Mesendoderm (in vitro differentiated cells): ENCODE data around the gene USP48.

ENCODE experiments used
- DNase-seq: peaks from one replicate; pipeline ENCODE4 v3.0.0; 2013
- H2AK5ac ChIP-seq: 2 replicates; pipeline ENCODE4 v1.6.1; 2013; ENCODE audit warnings: low read length, inconsistent platforms
- H2BK120ac ChIP-seq: 2 replicates; pipeline ENCODE4 v1.6.1; 2013; ENCODE audit warnings: low read depth, mild to moderate bottlenecking, low read length, moderate library complexity, mixed read lengths
- H2BK15ac ChIP-seq: replicated peaks from 2 replicates; pipeline ENCODE4 v1.6.1; 2013; ENCODE audit warnings: low read depth, mild to moderate bottlenecking, moderate library complexity
- H2BK5ac ChIP-seq: 2 replicates; pipeline ENCODE4 v1.6.1; 2013; ENCODE audit warnings: low read length, inconsistent platforms
- H3K18ac ChIP-seq: 2 replicates; pipeline ENCODE4 v1.6.1; 2013; ENCODE audit warnings: mild to moderate bottlenecking, low read length, mixed read lengths
- H3K23ac ChIP-seq: one replicate; pipeline ENCODE4 v1.6.1; 2013; ENCODE audit warnings: low read length
- H3K27ac ChIP-seq: 2 replicates; pipeline ENCODE4 v1.5.1; 2013; ENCODE audit warnings: low read depth, mild to moderate bottlenecking, inconsistent platforms, low read length, moderate library complexity
- H3K27me3 ChIP-seq: 2 replicates; pipeline ENCODE4 v1.6.1; 2013; ENCODE audit warnings: low read length, control low read depth, mild to moderate bottlenecking, inconsistent platforms; ENCODE audit not compliant: insufficient read depth, poor library complexity
- H3K36me3 ChIP-seq: 2 replicates; pipeline ENCODE4 v1.6.1; 2013; ENCODE audit warnings: low read length, inconsistent platforms; ENCODE audit not compliant: control insufficient read depth, insufficient read depth
- H3K4ac ChIP-seq: one replicate; pipeline ENCODE4 v1.6.1; 2013; ENCODE audit warnings: low read depth, mild to moderate bottlenecking, low read length, moderate library complexity
- H3K4me1 ChIP-seq: 2 replicates; pipeline ENCODE4 v1.6.1; 2013; ENCODE audit warnings: low read depth, low read length, inconsistent platforms; ENCODE audit not compliant: control insufficient read depth
- H3K4me2 ChIP-seq: 2 replicates; pipeline ENCODE4 v1.6.1; 2013; ENCODE audit warnings: low read length
- H3K4me3 ChIP-seq: 2 replicates; pipeline ENCODE4 v1.5.1; 2013; ENCODE audit warnings: mild to moderate bottlenecking, low read length
- H3K56ac ChIP-seq: one replicate; pipeline ENCODE4 v1.6.1; 2013; ENCODE audit warnings: low read length
- H3K79me1 ChIP-seq: 2 replicates; pipeline ENCODE4 v1.6.1; 2013; ENCODE audit warnings: low read length, inconsistent platforms
- H3K79me2 ChIP-seq: 2 replicates; pipeline ENCODE4 v1.6.1; 2013; ENCODE audit warnings: mild to moderate bottlenecking, low read length; ENCODE audit not compliant: control insufficient read depth, insufficient read depth
- H3K9ac ChIP-seq: 2 replicates; pipeline ENCODE4 v1.6.1; 2013; ENCODE audit warnings: low read length, inconsistent platforms
- H4K5ac ChIP-seq: one replicate; pipeline ENCODE4 v1.6.1; 2013; ENCODE audit warnings: low read length
- H4K8ac ChIP-seq: one replicate; pipeline ENCODE4 v1.6.1; 2013; ENCODE audit warnings: low read depth, mild to moderate bottlenecking, control low read depth, low read length, moderate library complexity
- WGBS: extraction: QIAGEN DNeasy Blood & Tissue Kit; methylation state at CpG from one replicate; pipeline ENCODE4 v1.1.7; 2013; ENCODE audit warnings: low lambda C conversion rate, missing lambda C conversion rate; ENCODE audit not compliant: insufficient coverage; ENCODE audit errors: extremely low coverage; 5-methylcytosine and 5-hydroxymethylcytosine counted together

Gene USP48

DNA sequence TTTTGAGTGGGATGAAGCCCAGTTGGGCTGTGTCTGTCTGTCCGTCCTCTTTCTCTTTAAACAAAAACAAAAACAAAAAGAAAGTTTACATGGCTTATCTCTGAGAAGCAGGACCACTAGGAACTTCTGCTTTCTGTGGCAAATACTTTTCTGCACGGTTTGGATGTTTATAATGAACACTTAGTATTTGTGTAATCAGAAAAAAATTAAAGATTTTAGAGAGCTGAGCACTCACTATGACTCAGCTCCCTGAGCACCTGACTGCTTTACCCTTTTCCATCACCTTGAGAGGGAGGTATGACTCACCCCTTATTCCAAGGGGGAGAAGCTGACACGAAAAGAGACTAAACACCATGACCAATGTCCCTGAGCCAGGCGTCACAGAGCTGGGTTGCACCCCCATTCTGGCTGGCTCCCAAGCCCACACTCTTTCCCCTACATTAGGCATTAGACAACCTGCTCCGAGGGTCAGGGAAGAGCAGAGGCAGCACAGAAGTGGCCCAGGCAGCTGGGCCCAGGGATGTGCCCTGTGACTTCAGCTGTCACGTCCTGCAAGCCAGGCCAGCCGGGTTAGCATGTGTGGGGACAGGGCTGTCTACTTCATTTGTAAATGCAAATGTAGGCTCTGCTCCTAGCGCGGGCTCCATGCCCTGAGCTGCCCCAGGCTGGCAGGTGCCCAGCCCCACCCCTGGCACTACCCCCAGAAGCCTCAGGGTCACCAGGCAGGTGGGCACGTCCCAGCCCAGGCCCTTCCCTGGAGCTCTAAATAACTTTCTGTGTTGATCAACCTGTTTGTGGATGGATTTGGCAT, 144.2 kb downstream of the USP48 start:
- Histone ChIP-seq H3K4me1 (peaks cover 18% of the 10 kb centered on the region), H3K4ac (no peak overlapping the region), H4K8ac (no peak overlapping the region), H3K79me2 (no peaks in the 10 kb centered on the region), H3K9ac (no peak overlapping the region), H3K56ac (no peak overlapping the region), H3K27me3 (no peaks in the 10 kb centered on the region), H4K5ac (no peak overlapping the region), H3K36me3 (no peaks in the 10 kb centered on the region), H3K18ac (no peak overlapping the region), H3K79me1 (no peaks in the 10 kb centered on the region), H2BK120ac (no peak overlapping the region), H2BK5ac (peak overlapping the region; percentile 51), H2AK5ac (no peak overlapping the region), H3K27ac (peak overlapping the region; percentile 0), H2BK15ac (no peak overlapping the region), H3K4me3 (no peak overlapping the region), H3K4me2 (no peak overlapping the region), H3K23ac (no peak overlapping the region)
- WGBS, result no CpG with 5 or more reads among the region's 10 CpGs
- DNase-seq, result peak; percentile 86

DNA sequence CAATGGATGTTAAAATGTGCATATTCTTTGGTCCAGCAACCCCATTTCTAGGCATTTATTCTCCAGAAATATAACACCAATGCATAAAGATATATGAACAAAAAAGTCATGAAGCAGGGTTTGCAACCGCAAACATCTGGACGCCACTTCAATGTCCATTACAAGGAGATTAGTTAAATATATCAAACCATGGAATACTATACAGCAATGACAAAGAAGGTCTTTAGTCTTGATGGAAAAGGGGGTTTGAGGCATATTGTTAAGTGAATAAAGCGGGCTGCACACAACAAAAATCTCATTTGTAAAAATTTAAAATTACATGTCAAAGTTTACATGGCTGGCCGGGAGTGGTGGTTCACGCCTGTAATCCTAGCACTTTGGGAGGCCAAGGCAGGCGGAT, 145.4 kb downstream of the USP48 start:
- Histone ChIP-seq H3K79me2 (no peaks in the 10 kb centered on the region), H3K23ac (no peak overlapping the region), H4K5ac (no peak overlapping the region), H3K18ac (no peak overlapping the region), H3K36me3 (no peaks in the 10 kb centered on the region), H3K79me1 (no peaks in the 10 kb centered on the region), H2BK5ac (no peak overlapping the region), H2AK5ac (no peak overlapping the region), H3K56ac (no peak overlapping the region), H2BK120ac (no peak overlapping the region), H2BK15ac (no peak overlapping the region), H3K27ac (no peak overlapping the region), H3K9ac (no peak overlapping the region), H3K4ac (no peak overlapping the region), H3K4me2 (no peak overlapping the region), H3K4me1 (peaks cover 18% of the 10 kb centered on the region), H3K27me3 (no peaks in the 10 kb centered on the region), H3K4me3 (no peak overlapping the region), H4K8ac (no peak overlapping the region)
- DNase-seq, result no peak
- no CpG with 5 or more reads among the region's 6 CpGs for WGBS

GRCh38 chr1:21636029-21636428, 146.9 kb downstream of the USP48 start:
- no peak overlapping the region for H2BK5ac ChIP-seq
- H3K18ac ChIP-seq, result no peak overlapping the region
- no peak overlapping the region for H2BK120ac ChIP-seq
- H3K27ac ChIP-seq, result no peak overlapping the region
- no peaks in the 10 kb centered on the region for H3K36me3 ChIP-seq
- H3K23ac ChIP-seq, result no peak overlapping the region
- no peak overlapping the region for H3K9ac ChIP-seq
- H3K4me2 ChIP-seq, result no peak overlapping the region
- H3K27me3 ChIP-seq, result no peaks in the 10 kb centered on the region
- H2AK5ac ChIP-seq, result no peak overlapping the region
- no CpG with 5 or more reads among the region's 2 CpGs for WGBS
- H3K56ac ChIP-seq, result no peak overlapping the region
- no peaks in the 10 kb centered on the region for H3K79me1 ChIP-seq
- H3K4ac ChIP-seq, result no peak overlapping the region
- H4K5ac ChIP-seq, result no peak overlapping the region
- H4K8ac ChIP-seq, result no peak overlapping the region
- DNase-seq, result no peak
- peaks cover 21% of the 10 kb centered on the region for H3K4me1 ChIP-seq
- H3K4me3 ChIP-seq, result no peak overlapping the region
- no peaks in the 10 kb centered on the region for H3K79me2 ChIP-seq
- H2BK15ac ChIP-seq, result no peak overlapping the region

- H3K27me3 ChIP-seq, result no peaks in the 10 kb centered on the region
- no peaks in the 10 kb centered on the region for H3K36me3 ChIP-seq
- no peak overlapping the region for H4K5ac ChIP-seq
- H3K4me2 ChIP-seq, result no peak overlapping the region
- DNase-seq, result peak; percentile 52
- H3K4me3 ChIP-seq, result no peak overlapping the region
- H3K4me1 ChIP-seq, result peaks cover 16% of the 10 kb centered on the region
- no peak overlapping the region for H4K8ac ChIP-seq
- no peak overlapping the region for H2BK5ac ChIP-seq
- no peak overlapping the region for H3K18ac ChIP-seq
- H3K23ac ChIP-seq, result no peak overlapping the region
- no peak overlapping the region for H2BK15ac ChIP-seq
- H2AK5ac ChIP-seq, result no peak overlapping the region
- no peaks in the 10 kb centered on the region for H3K79me1 ChIP-seq
- H3K9ac ChIP-seq, result no peak overlapping the region
- H3K56ac ChIP-seq, result peak overlapping the region; percentile 67
- no peaks in the 10 kb centered on the region for H3K79me2 ChIP-seq
- no peak overlapping the region for H3K27ac ChIP-seq
- WGBS, result no CpG with 5 or more reads among the region's 12 CpGs
- H2BK120ac ChIP-seq, result no peak overlapping the region
- H3K4ac ChIP-seq, result no peak overlapping the region
Observed at GRCh38 chr1:21634806-21635535, 148.0 kb downstream of the USP48 start.

DNA sequence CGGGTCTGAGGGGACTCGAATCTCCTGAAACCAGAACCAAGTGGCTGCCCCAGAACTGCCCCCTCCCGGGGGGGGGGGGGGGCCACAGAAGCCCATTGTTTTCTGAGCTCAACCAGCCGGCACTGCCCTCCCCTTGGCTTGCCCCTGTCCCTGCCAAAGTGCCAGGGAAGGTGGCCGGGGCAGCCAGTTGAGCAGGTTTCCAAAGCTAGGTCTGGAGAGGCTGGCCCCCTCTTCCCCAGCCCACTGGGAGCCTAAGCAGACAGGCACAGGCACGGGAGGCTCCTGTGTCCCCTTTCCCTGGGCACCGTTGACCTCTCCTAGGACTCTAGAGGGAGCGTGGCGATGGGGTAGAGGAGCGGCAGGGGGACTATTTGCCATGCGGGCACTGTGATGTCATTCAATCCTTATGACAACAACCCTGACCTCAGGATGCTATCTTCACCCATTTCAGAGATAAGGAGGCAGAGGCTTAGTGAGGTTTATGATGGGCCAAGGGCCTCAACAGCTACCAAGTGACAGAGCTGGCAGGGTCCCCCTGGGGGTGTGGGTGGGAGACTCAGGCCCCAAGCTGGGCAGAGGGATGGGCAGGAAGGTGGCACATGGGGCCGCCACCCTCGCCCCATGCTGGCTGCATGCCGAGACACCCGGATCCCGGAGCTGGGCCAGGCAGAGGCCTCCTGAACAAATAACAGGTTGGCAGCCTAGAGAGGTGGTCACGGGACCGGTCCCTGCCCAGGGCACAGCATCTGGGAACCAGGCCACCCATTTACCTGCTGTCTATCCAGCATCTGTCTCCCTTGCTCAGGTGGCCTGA, 148.8 kb downstream of the USP48 start:
- Histone ChIP-seq H3K27ac (no peak overlapping the region), H3K18ac (no peak overlapping the region), H3K79me1 (no peaks in the 10 kb centered on the region), H2BK15ac (no peak overlapping the region), H3K36me3 (no peaks in the 10 kb centered on the region), H3K4me2 (no peak overlapping the region), H3K27me3 (no peaks in the 10 kb centered on the region), H3K9ac (no peak overlapping the region), H2BK5ac (peak overlapping the region; percentile 35), H2AK5ac (no peak overlapping the region), H3K56ac (no peak overlapping the region), H3K23ac (no peak overlapping the region), H3K4me3 (no peak overlapping the region), H4K5ac (no peak overlapping the region), H3K79me2 (no peaks in the 10 kb centered on the region), H4K8ac (no peak overlapping the region), H3K4me1 (peaks cover 17% of the 10 kb centered on the region), H2BK120ac (no peak overlapping the region), H3K4ac (no peak overlapping the region)
- WGBS, result no CpG with 5 or more reads among the region's 18 CpGs
- no peak for DNase-seq
